Smooth muscle cell (in vitro differentiated cells): ENCODE data around the gene PRPF38B. TPM values are rescaled to one million over a fixed set of nuclear protein-coding genes. Genes with fewer than 3 reads are reported as not detected.
A peak's percentile ranks its signal among the peaks of the same experiment; 100 is the strongest.

Experiments
- DNase-seq: peaks from one replicate; lab custom pipeline; 2025; ENCODE audit not compliant: unreplicated experiment; lab: John Stamatoyannopoulos, UW
- H2AFZ ChIP-seq: fragments of 200-600 bp; sonication (generic); 2 replicates; pipeline ENCODE4 v1.6.0; 2016; ENCODE audit warnings: antibody characterized with exemption, low read depth, mild to moderate bottlenecking
- H3F3A ChIP-seq: fragments of 200-600 bp; sonication (generic); 2 replicates; pipeline ENCODE4 v1.6.0; 2017; ENCODE audit warnings: antibody characterized with exemption, low read depth
- H3K27ac ChIP-seq: fragments of 200-600 bp; sonication (generic); 2 replicates; pipeline ENCODE4 v1.5.1; 2016; ENCODE audit warnings: low read depth, mild to moderate bottlenecking
- H3K27me3 ChIP-seq: fragments of 200-600 bp; sonication (generic); 2 replicates; pipeline ENCODE4 v1.6.1; 2016; ENCODE audit warnings: low read depth, mild to moderate bottlenecking
- H3K36me3 ChIP-seq: fragments of 200-600 bp; sonication (generic); 2 replicates; pipeline ENCODE4 v1.5.1; 2016; ENCODE audit warnings: low read depth
- H3K4me1 ChIP-seq: fragments of 200-600 bp; sonication (generic); 2 replicates; pipeline ENCODE4 v1.5.1; 2016; ENCODE audit warnings: low read depth
- H3K4me2 ChIP-seq: fragments of 200-600 bp; sonication (generic); 2 replicates; pipeline ENCODE4 v1.6.0; 2016; ENCODE audit warnings: mild to moderate bottlenecking
- H3K4me3 ChIP-seq: fragments of 200-600 bp; sonication (generic); 2 replicates; pipeline ENCODE4 v1.5.1; 2016; ENCODE audit warnings: mild to moderate bottlenecking
- H3K79me2 ChIP-seq: fragments of 200-600 bp; sonication (generic); 2 replicates; pipeline ENCODE4 v1.6.0; 2016; ENCODE audit warnings: low read depth, mild to moderate bottlenecking
- H3K9ac ChIP-seq: fragments of 200-600 bp; sonication (generic); 2 replicates; pipeline ENCODE4 v1.6.0; 2016; ENCODE audit warnings: low read depth
- H3K9me3 ChIP-seq: fragments of 200-600 bp; sonication (generic); replicated peaks from 2 replicates; pipeline ENCODE4 v1.5.1; 2016; ENCODE audit warnings: low read depth
- H4K20me1 ChIP-seq: fragments of 200-600 bp; sonication (generic); 2 replicates; pipeline ENCODE4 v1.6.0; 2016; ENCODE audit warnings: low read depth
- WGBS: methylation state at CpG from one replicate; pipeline ENCODE4 v1.1.7; 2016; ENCODE audit warnings: low lambda C conversion rate; 5-methylcytosine and 5-hydroxymethylcytosine counted together
- polyA plus RNA-seq: library from polyadenylated mRNA; unstranded; fragments of >200 nt; fragmentation: Nextera tagmentation; extraction: Ambion mirVana; gene quantifications from 2 replicates; pipeline ENCODE4 v1.2.1, GENCODE V29; 2016
- total RNA-seq: library from RNA; depleted of rRNA; stranded (reverse); fragments of >200 nt; gene quantifications from 2 replicates; pipeline ENCODE4 v1.2.3, GENCODE V29; 2014
- TF ChIP-seq, protein P1 (sequence below): fragments of 200-600 bp; sonication (generic); IDR thresholded peaks from 2 replicates; pipeline ENCODE4 v1.5.1; 2017; ENCODE audit warnings: borderline replicate concordance, mild to moderate bottlenecking, antibody characterized with exemption; ENCODE audit not compliant: insufficient read depth, poor library complexity, severe bottlenecking

Gene PRPF38B, protein sequence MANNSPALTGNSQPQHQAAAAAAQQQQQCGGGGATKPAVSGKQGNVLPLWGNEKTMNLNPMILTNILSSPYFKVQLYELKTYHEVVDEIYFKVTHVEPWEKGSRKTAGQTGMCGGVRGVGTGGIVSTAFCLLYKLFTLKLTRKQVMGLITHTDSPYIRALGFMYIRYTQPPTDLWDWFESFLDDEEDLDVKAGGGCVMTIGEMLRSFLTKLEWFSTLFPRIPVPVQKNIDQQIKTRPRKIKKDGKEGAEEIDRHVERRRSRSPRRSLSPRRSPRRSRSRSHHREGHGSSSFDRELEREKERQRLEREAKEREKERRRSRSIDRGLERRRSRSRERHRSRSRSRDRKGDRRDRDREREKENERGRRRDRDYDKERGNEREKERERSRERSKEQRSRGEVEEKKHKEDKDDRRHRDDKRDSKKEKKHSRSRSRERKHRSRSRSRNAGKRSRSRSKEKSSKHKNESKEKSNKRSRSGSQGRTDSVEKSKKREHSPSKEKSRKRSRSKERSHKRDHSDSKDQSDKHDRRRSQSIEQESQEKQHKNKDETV
- 28.0 and 38.3 TPM in 2 replicates for total RNA-seq
- polyA plus RNA-seq = 20.6 and 34.6 TPM in 2 replicates

DNA sequence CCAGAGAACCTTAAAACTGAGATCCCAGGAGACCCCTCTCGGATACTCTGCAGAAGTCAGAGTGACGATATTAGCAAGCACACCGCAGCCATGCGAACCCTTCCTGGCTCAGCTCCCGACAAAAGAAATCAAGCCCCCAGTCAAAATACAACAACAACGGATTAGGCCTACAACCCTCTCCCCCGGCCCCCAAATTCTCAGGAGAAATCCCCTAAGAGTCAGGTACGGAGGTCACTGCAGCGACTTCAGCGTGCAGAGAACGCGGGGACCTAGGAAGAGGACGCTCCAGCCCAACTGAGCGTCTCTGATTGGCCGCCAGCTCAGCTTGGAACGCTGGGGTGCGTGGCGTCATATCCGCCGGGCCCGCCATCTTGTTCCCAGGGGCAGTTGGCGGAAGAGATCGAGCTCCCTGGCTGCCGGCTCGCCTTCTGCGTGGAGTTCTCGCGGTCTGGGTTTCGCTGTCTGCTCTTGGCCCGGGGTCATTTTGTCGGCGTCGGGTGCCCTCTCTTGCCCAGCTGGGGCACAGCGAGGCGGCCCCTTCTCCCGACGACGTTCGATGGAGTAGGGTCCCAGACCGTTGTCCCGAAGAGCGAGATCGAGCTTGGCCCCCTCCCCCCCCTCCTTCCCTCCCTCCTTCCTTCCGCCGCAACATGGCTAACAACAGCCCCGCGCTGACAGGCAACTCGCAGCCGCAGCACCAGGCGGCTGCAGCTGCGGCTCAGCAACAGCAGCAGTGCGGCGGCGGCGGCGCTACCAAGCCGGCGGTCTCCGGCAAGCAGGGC is at the start of gene PRPF38B:
Gene PRPF38B (plus strand): TSS at position 369 of the 782 bp plus-strand sequence. CDS start 282 bp downstream, at position 651.
- H4K20me1 ChIP-seq = peaks cover 47% of the 10 kb centered on the region
- TF ChIP-seq, protein P1, sequence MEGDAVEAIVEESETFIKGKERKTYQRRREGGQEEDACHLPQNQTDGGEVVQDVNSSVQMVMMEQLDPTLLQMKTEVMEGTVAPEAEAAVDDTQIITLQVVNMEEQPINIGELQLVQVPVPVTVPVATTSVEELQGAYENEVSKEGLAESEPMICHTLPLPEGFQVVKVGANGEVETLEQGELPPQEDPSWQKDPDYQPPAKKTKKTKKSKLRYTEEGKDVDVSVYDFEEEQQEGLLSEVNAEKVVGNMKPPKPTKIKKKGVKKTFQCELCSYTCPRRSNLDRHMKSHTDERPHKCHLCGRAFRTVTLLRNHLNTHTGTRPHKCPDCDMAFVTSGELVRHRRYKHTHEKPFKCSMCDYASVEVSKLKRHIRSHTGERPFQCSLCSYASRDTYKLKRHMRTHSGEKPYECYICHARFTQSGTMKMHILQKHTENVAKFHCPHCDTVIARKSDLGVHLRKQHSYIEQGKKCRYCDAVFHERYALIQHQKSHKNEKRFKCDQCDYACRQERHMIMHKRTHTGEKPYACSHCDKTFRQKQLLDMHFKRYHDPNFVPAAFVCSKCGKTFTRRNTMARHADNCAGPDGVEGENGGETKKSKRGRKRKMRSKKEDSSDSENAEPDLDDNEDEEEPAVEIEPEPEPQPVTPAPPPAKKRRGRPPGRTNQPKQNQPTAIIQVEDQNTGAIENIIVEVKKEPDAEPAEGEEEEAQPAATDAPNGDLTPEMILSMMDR = no peak
- H3K4me3 ChIP-seq = peak within 1 kb of the TSS; percentile 97
- H3K27ac ChIP-seq = peak within 1 kb of the TSS; percentile 93
- peak within 1 kb of the TSS; percentile 92 for H3K9ac ChIP-seq
- no peaks in the 10 kb centered on the region for H3F3A ChIP-seq
- H3K4me2 ChIP-seq = peak within 1 kb of the TSS; percentile 95
- peaks cover 25% of the 10 kb centered on the region for H3K4me1 ChIP-seq
- peak; percentile 76 for DNase-seq
- 1% methylated on average over 52 of the region's 59 CpGs for WGBS
- H3K36me3 ChIP-seq = peaks cover 20% of the 10 kb centered on the region
- peaks cover 45% of the 10 kb centered on the region for H3K79me2 ChIP-seq
- no peaks in the 10 kb centered on the region for H3K9me3 ChIP-seq
- H3K27me3 ChIP-seq = no peaks in the 10 kb centered on the region
- peak within 1 kb of the TSS; percentile 79 for H2AFZ ChIP-seq

DNA sequence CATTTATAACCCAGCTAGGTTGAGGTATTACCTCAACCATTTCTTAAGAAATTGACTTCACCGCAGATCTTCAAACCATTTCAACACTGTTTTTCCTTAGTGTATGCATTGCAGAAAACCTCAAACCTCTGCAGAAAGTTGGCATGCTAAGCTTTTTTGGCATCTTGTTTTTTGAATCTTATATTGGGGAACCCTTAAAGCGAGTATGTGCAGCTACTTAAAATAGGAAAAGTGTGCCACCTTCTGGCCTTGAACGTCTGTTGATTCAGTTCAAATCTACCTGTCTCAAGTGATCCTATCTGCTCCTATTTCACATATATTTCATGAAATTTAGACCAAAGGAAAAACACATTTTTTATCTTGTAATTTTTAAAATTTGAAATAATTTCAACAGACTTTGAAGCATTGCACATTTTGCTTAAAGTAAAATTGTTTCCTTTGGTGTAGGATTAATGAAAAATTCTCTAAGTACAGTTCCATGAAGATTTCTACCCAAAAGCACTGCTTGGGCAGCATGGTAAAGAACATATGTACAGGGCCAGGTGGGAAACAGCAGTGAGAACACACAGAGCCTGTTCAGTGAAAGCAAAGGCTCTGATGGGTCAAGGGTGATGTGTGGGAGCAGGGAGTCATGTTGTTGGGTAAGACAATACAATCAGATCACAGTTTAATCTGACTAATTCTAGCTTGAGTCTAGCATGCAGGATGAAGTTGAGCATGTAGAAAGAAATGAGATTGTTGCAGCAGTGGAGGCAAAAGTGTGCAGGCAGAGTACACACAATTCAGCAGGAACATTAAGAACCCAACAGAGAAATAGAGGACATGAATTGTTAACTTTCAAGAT is 48.4 kb upstream of the PRPF38B start:
- no peak for DNase-seq
- TF ChIP-seq, protein P1 = peak; percentile 64
- Histone ChIP-seq H3K36me3 (no peaks in the 10 kb centered on the region), H3K4me1 (no peaks in the 10 kb centered on the region), H2AFZ (no peak overlapping the region), H4K20me1 (no peaks in the 10 kb centered on the region), H3K27ac (no peak overlapping the region), H3K4me3 (no peak overlapping the region), H3K79me2 (no peaks in the 10 kb centered on the region), H3F3A (no peaks in the 10 kb centered on the region), H3K4me2 (no peak overlapping the region), H3K9ac (no peak overlapping the region), H3K9me3 (no peaks in the 10 kb centered on the region), H3K27me3 (no peaks in the 10 kb centered on the region)
- WGBS = 40% methylated on average over 3 of the region's 3 CpGs

DNA sequence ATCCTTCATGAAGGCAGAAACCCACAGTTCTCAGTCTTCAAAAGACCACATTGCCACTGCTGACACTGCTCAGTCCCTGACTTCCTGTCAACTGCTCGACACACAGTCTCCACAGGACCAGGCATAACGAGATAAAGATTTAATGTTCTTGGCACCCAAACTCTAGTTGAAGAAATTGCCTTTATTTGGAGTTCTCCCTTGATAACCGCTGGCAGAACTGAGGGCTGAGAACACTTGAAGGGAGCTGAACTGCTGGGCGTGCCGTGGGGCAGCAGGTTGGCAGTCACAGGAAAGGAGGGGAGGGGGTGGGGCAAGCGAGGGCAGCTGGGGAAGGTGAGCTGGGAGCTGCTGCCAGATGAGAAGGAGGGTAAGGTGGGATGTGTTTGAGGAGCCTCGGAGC is 47.1 kb upstream of the PRPF38B start:
- Histone ChIP-seq H3K27ac (no peak overlapping the region), H3K9me3 (no peaks in the 10 kb centered on the region), H4K20me1 (no peaks in the 10 kb centered on the region), H3K9ac (no peak overlapping the region), H3K36me3 (no peaks in the 10 kb centered on the region), H3K4me3 (no peak overlapping the region), H3F3A (no peaks in the 10 kb centered on the region), H3K4me2 (no peak overlapping the region), H3K4me1 (no peaks in the 10 kb centered on the region), H2AFZ (no peak overlapping the region), H3K27me3 (no peaks in the 10 kb centered on the region), H3K79me2 (no peaks in the 10 kb centered on the region)
- TF ChIP-seq, protein P1 = no peak
- WGBS = 83% methylated on average over 7 of the region's 7 CpGs
- no peak for DNase-seq
